K562 (cell line): ENCODE results near the gene RO60. TPM values are rescaled to one million over a fixed set of nuclear protein-coding genes. Genes with fewer than 3 reads are reported as not detected.

Experiments
- CREB1 ChIP-seq, 2 experiments: sonication (generic) in 1 of 2; formaldehyde crosslinking in 1 of 2; IDR thresholded peaks; 2 replicates each; pipeline versions ENCODE4 v1.6.1 to v1.8.0; 2012 to 2022; ENCODE audit warnings: inconsistent platforms in 1 of 2, mild to moderate bottlenecking in 1 of 2, missing genetic modification reagents in 1 of 2, moderate library complexity in 1 of 2
- MTA1 ChIP-seq: fragments of 450-650 bp; IDR thresholded peaks from 2 replicates; pipeline ENCODE4 v1.6.1; 2017; ENCODE audit warnings: borderline replicate concordance
- POLR2H ChIP-seq: IDR thresholded peaks from 2 replicates; pipeline ENCODE4 v1.6.1; 2016; ENCODE audit warnings: missing genetic modification characterization, low read depth, mild to moderate bottlenecking, control low read depth, missing compliant biosample characterization, moderate library complexity
- POLR3A ChIP-seq: IDR thresholded peaks from 2 replicates; pipeline ENCODE4 v1.6.1; 2011; ENCODE audit warnings: borderline replicate concordance, mild to moderate bottlenecking, moderate library complexity; ENCODE audit not compliant: insufficient read length, insufficient read depth; ENCODE audit errors: extremely low read depth
- SMAD2 ChIP-seq: fragments of 150-350 bp; IDR thresholded peaks from 2 replicates; pipeline ENCODE4 v1.6.1; 2014; ENCODE audit warnings: low read depth, mild to moderate bottlenecking, low read length
- SOX6 ChIP-seq: fragments of 450-650 bp; IDR thresholded peaks from 2 replicates; pipeline ENCODE4 v1.6.1; 2014; ENCODE audit warnings: mild to moderate bottlenecking
- YY1 ChIP-seq, 3 experiments: IDR thresholded peaks; 2 replicates each; pipeline ENCODE4 v1.6.1; 2011; ENCODE audit warnings: low read length in 2 of 3, mild to moderate bottlenecking in 2 of 3, moderate library complexity in 2 of 3, borderline replicate concordance in 1 of 3, control low read depth in 1 of 3, low read depth in 1 of 3; ENCODE audit not compliant: insufficient read depth in 3 of 3, insufficient replicate concordance in 2 of 3, control insufficient read depth in 1 of 3, insufficient read length in 1 of 3; ENCODE audit errors: extremely low read depth in 1 of 3
- ZBTB1 ChIP-seq: sonication (generic); formaldehyde crosslinking; IDR thresholded peaks from 2 replicates; pipeline ENCODE4 v1.8.1; 2023; ENCODE audit warnings: missing genetic modification reagents, low read depth, mild to moderate bottlenecking, borderline replicate concordance
- ZNF561 ChIP-seq: fragments of 450-650 bp; formaldehyde crosslinking; conservative IDR thresholded peaks from 2 replicates; pipeline ENCODE4 v1.4.0; 2020; ENCODE audit warnings: mild to moderate bottlenecking, moderate library complexity
- polyA plus RNA-seq, 8 experiments: library from polyadenylated mRNA; depleted of rRNA in 4 of 8; stranded (reverse) in 5 of 8; unstranded in 3 of 8; fragments of >200 nt; fragmentation: Nextera tagmentation in 2 of 8; fragmentation: Illumina TruSeq in 1 of 8; extraction: Ambion mirVana in 2 of 8; extraction: Trizol in 1 of 8; gene quantifications; 2 replicates each; pipeline versions ENCODE4 v1.2.1 to v1.2.3, GENCODE V29; 2011 to 2014; ENCODE audit warnings: inconsistent platforms in 1 of 8, missing spikeins in 1 of 8
- total RNA-seq, 7 experiments: library from RNA; depleted of rRNA in 6 of 7; stranded (reverse); fragments of >200 nt in 6 of 7; fragmentation: Illumina TruSeq in 2 of 7; extraction: Trizol in 2 of 7; gene quantifications; 2 replicates each; pipeline versions ENCODE4 v1.2.1 to v1.2.3, GENCODE V29; 2011 to 2021; ENCODE audit warnings: low replicate concordance in 1 of 7
- TF ChIP-seq, protein P1 (sequence below): fragments of 450-650 bp; IDR thresholded peaks from 2 replicates; pipeline ENCODE4 v1.6.1; 2016; ENCODE audit warnings: antibody characterized with exemption
- TF ChIP-seq, protein P2 (sequence below): fragments of 250-450 bp; sonication (Bioruptor Pico); IDR thresholded peaks from 2 replicates; pipeline ENCODE4 v1.6.1; 2021; ENCODE audit warnings: mild to moderate bottlenecking
- TF ChIP-seq, protein P3 (sequence below): fragments of 250-450 bp; sonication (Bioruptor Pico); IDR thresholded peaks from 2 replicates; pipeline ENCODE4 v1.8.0; 2021; ENCODE audit warnings: borderline replicate concordance, mild to moderate bottlenecking, moderate library complexity; ENCODE audit not compliant: poor library complexity, severe bottlenecking
- TF ChIP-seq, protein P4 (sequence below): fragments of 250-450 bp; sonication (Bioruptor Pico); IDR thresholded peaks from 2 replicates; pipeline ENCODE4 v1.5.0; 2021
- TF ChIP-seq, protein P5 (sequence below): sonication (generic); formaldehyde crosslinking; IDR thresholded peaks from 2 replicates; pipeline ENCODE4 v1.8.0; 2022; ENCODE audit warnings: mild to moderate bottlenecking, missing genetic modification reagents

RO60 gene
- total and polyA plus RNA-seq, 9 of the 15 experiments (the other 6 are each of a cell fraction or from before 2014, with no cell fraction given), result 24.9 to 187 (median 101) TPM

DNA sequence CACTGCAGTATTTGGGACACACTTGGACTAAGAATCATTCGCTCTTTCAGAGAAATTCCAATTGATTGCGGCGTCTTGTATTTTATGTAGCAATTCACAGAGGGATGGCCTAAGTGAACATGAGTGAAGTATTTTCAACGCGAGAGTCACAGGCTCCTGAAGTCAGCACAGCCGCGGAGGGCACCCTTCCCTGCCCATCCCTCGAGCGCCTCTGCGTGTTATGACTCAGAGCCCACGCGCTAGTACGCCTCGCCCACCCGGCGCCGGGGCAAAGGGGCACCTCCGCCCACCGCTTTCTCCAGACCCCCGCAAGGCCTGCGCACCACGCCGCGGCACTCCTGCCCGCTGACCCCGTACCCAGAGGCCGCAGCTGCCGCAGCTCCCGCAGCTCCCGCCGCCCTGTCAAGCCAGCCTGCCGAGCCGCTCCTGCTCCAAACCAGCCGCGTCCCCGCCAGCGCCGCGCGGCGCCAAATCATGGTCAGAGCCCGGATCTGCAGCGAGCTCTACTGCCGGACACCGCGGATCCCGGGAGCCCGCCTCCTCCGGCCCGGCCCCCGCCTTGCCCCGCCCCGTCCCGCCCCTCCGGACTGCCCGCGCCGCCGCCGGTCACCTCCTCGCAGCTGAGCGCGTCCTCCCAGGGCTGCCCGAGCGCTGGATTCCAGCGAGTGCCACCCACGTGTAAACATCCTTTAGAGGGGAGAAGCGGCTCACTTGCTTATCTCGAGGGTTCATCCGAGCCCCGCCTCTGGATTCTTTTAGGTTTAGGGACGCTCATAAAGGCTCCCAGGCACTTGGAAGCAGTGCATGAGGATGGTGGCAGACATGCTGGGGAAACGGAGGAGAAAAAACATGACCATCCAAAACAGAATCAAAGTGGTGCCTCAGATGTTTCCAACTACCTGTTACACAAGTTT is 45.8 kb downstream of the RO60 start, which contains the start of gene GLRX2 (continued):
- no peak; the same call in 1 of the 2 replicates for TF ChIP-seq MTA1
- TF ChIP-seq, protein P1, sequence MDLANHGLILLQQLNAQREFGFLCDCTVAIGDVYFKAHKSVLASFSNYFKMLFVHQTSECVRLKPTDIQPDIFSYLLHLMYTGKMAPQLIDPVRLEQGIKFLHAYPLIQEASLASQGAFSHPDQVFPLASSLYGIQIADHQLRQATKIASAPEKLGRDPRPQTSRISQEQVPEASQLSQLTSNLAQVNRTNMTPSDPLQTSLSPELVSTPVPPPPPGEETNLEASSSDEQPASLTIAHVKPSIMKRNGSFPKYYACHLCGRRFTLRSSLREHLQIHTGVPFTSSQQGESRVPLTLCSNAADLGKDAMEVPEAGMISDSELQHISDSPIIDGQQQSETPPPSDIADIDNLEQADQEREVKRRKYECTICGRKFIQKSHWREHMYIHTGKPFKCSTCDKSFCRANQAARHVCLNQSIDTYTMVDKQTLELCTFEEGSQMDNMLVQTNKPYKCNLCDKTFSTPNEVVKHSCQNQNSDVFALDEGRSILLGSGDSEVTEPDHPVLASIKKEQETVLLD, result peak; percentile 45; the same call in 1 of the 2 replicates
- no peak for TF ChIP-seq SMAD2
- peak in 2 of 3 experiments; percentile 69 to 78 for TF ChIP-seq YY1 (IDR thresholded peaks at IDR 0.05; ENCODE audit: borderline replicate concordance in 1 of 3, control insufficient read depth in 1 of 3, extremely low read depth in 1 of 3, insufficient read depth in 3 of 3, insufficient read length in 1 of 3, insufficient replicate concordance in 2 of 3, low read depth in 1 of 3, low read length in 2 of 3)
- no peak for TF ChIP-seq ZNF561 (CRISPR knock-in tag)
- TF ChIP-seq, protein P2, sequence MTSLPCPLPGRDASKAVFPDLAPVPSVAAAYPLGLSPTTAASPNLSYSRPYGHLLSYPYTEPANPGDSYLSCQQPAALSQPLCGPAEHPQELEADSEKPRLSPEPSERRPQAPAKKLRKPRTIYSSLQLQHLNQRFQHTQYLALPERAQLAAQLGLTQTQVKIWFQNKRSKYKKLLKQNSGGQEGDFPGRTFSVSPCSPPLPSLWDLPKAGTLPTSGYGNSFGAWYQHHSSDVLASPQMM (CRISPR knock-in tag), result no peak
- TF ChIP-seq ZBTB1 (CRISPR knock-in tag), result peak; percentile 95
- peak; percentile 58; the same call in 1 of the 2 replicates for TF ChIP-seq SOX6
- TF ChIP-seq, protein P3, sequence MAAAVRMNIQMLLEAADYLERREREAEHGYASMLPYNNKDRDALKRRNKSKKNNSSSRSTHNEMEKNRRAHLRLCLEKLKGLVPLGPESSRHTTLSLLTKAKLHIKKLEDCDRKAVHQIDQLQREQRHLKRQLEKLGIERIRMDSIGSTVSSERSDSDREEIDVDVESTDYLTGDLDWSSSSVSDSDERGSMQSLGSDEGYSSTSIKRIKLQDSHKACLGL, result no peak
- peak; percentile 70 for TF ChIP-seq POLR2H (tag)
- TF ChIP-seq, protein P4, sequence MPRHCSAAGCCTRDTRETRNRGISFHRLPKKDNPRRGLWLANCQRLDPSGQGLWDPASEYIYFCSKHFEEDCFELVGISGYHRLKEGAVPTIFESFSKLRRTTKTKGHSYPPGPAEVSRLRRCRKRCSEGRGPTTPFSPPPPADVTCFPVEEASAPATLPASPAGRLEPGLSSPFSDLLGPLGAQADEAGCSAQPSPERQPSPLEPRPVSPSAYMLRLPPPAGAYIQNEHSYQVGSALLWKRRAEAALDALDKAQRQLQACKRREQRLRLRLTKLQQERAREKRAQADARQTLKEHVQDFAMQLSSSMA (CRISPR knock-in tag), result peak; percentile 73; the same call in 1 of the 2 replicates
- TF ChIP-seq, protein P5, sequence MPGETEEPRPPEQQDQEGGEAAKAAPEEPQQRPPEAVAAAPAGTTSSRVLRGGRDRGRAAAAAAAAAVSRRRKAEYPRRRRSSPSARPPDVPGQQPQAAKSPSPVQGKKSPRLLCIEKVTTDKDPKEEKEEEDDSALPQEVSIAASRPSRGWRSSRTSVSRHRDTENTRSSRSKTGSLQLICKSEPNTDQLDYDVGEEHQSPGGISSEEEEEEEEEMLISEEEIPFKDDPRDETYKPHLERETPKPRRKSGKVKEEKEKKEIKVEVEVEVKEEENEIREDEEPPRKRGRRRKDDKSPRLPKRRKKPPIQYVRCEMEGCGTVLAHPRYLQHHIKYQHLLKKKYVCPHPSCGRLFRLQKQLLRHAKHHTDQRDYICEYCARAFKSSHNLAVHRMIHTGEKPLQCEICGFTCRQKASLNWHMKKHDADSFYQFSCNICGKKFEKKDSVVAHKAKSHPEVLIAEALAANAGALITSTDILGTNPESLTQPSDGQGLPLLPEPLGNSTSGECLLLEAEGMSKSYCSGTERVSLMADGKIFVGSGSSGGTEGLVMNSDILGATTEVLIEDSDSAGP (CRISPR knock-in tag), result no peak
- TF ChIP-seq POLR3A, result no peak
- TF ChIP-seq CREB1 (IDR thresholded peaks at IDR 0.05), result peak; percentile 84
- TF ChIP-seq CREB1 (CRISPR knock-in tag; IDR thresholded peaks at IDR 0.05), result peak; percentile 72; the same call in 1 of the 2 replicates
